ENCODE data around the gene SPECC1.

Gene SPECC1

DNA sequence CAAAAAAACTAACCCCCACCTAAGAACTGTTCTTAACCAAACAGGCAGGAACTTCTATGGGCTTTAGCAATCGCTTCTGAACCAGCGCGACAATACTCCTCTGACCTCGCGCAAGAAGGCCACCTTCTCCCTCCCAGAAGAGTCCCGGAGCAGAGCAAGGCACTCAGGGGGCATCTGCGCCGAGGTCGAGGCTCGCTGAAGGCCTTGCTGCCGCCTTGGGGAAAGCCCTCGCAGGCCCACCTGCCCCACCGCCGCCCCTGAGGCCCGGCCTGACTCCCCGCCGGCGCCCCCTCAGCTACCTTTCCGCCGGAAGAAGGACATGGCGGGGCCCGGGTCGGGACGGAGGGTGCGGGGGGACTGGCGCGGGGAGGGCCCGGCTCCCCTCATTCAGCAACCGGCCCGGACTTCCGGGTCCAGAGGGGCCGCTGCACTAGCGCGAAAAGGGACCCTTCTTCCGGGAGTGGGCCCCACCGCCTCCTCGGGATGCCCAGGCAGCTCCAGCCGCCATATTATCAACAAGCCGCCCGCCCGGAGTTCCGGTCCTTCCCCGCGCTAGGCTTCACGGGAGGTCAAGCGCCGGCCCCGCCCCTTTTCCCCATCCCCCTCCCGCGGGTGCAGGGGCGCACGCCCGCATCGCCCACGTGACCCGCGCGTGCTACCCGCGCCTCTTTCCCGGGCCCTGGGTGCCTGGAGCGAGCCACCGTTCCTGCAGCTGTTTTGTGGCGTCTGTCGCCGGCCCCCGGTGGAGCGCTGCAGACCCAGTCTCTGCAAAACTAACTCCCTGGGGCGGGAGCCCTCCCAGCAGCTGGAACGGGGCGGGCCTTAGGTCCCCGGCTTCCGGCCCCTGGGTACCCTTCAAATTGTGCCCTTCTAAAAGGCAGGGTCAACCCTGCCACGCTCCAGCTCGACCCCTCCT is 31.6 kb upstream of the SPECC1 start, which contains the start of gene AKAP10:
AKAP10 (minus strand) TSS at position 536 of the 916 bp plus-strand sequence; CDS start at position 387, 149 bp downstream.
- TF ChIP-seq REST (IDR thresholded peaks at IDR 0.05; ENCODE audit: insufficient replicate concordance, low read depth) (no peak), POLR2AphosphoS5 (IDR thresholded peaks at IDR 0.05; ENCODE audit: low read depth) (peak; percentile 6; the same call in 1 of the 2 replicates), SPI1 (IDR thresholded peaks at IDR 0.05; ENCODE audit: borderline replicate concordance, low read depth) (no peak)
- Histone ChIP-seq H3K27me3 (ENCODE audit: insufficient read depth, poor library complexity, severe bottlenecking) (no peaks in the 10 kb centered on the region), H3K4me3 (replicated peaks; ENCODE audit: insufficient read depth, low read length) (peak within 1 kb of the TSS; percentile 60), H3K27ac (replicated peaks) (peak within 1 kb of the TSS; percentile 98)
- DNase-seq (ENCODE audit: low read depth in 1 of 2, low spot score in 1 of 2) = peak; percentile 68 to 87

- no peaks in the 10 kb centered on the region for H3K27me3 ChIP-seq (ENCODE audit: insufficient read depth, poor library complexity, severe bottlenecking)
- peak; percentile 25 for TF ChIP-seq REST (IDR thresholded peaks at IDR 0.05; ENCODE audit: insufficient replicate concordance, low read depth)
- TF ChIP-seq POLR2AphosphoS5 (IDR thresholded peaks at IDR 0.05; ENCODE audit: low read depth) = no peak; the same call in 1 of the 2 replicates
- peak; percentile 31; the same call in 1 of the 2 replicates for TF ChIP-seq GABPA (IDR thresholded peaks at IDR 0.05; ENCODE audit: low read depth)
- TF ChIP-seq SPI1 (IDR thresholded peaks at IDR 0.05; ENCODE audit: borderline replicate concordance, low read depth) = peak; percentile 87
- H3K4me3 ChIP-seq (replicated peaks; ENCODE audit: insufficient read depth, low read length) = peak overlapping the region; percentile 60
- DNase-seq (ENCODE audit: low read depth in 1 of 2, low spot score in 1 of 2) = peak in 1 of 2 experiments; percentile 73
- H3K27ac ChIP-seq (replicated peaks) = peak overlapping the region; percentile 98
Observed at GRCh38 chr17:19978209-19978802, 30.9 kb upstream of the SPECC1 start.

DNA sequence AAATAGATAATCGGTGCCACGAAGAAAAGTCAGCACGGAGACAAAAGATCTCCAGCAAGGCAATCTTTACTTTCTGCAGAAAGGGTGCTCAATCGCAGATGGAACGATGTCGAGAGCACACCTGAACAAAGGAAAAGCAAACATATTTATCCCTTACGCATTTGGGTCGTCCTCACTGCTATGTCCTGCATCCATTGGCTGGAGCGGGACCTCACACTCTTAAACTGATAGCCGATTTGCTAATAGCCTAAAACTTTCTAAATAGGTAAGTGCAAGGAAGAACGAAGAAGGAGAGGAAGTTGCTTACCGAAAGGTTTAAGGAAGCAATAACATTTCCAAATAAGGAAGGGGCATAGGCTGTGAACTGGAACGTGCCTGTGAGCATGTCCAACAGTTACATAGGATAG is 30.4 kb upstream of the SPECC1 start:
- Histone ChIP-seq H3K4me3 (replicated peaks; ENCODE audit: insufficient read depth, low read length) (no peak overlapping the region), H3K27ac (replicated peaks) (peak overlapping the region; percentile 98), H3K27me3 (ENCODE audit: insufficient read depth, poor library complexity, severe bottlenecking) (no peaks in the 10 kb centered on the region)
- peak; percentile 38; the same call in 1 of the 2 replicates for TF ChIP-seq SPI1 (IDR thresholded peaks at IDR 0.05; ENCODE audit: borderline replicate concordance, low read depth)
- TF ChIP-seq CTCF (IDR thresholded peaks at IDR 0.05; ENCODE audit: insufficient read depth, low read length) = no peak
- DNase-seq (ENCODE audit: low read depth in 1 of 2, low spot score in 1 of 2) = peak in 1 of 2 experiments; percentile 39

- no peak overlapping the region for H3K4me3 ChIP-seq (replicated peaks; ENCODE audit: insufficient read depth, low read length)
- H3K27me3 ChIP-seq (ENCODE audit: insufficient read depth, poor library complexity, severe bottlenecking) = no peaks in the 10 kb centered on the region
- TF ChIP-seq CTCF (IDR thresholded peaks at IDR 0.05; ENCODE audit: insufficient read depth, low read length) = no peak
- peak; percentile 57; the same call in 1 of the 2 replicates for TF ChIP-seq SPI1 (IDR thresholded peaks at IDR 0.05; ENCODE audit: borderline replicate concordance, low read depth)
- TF ChIP-seq REST (IDR thresholded peaks at IDR 0.05; ENCODE audit: insufficient replicate concordance, low read depth) = no peak
- DNase-seq (ENCODE audit: low read depth in 1 of 2, low spot score in 1 of 2) = peak in 1 of 2 experiments; percentile 67
- no peak overlapping the region for H3K27ac ChIP-seq (replicated peaks)
Observed at GRCh38 chr17:19979917-19980770, 29.0 kb upstream of the SPECC1 start.

Data from HL-60 (cell line).